K562 (cell line): Measurements from ENCODE around the gene CNOT4. TPM values are rescaled to one million over a fixed set of nuclear protein-coding genes. Genes with fewer than 3 reads are reported as not detected.
A peak's percentile ranks its signal among the peaks of the same experiment; 100 is the strongest.

Experiments
- BCOR ChIP-seq: fragments of 450-650 bp; IDR thresholded peaks from 2 replicates; pipeline ENCODE4 v1.6.1; 2016
- CBX3 ChIP-seq, 2 experiments: IDR thresholded peaks; 1 replicate in 1 of 2; 2 replicates in 1 of 2; pipeline ENCODE4 v1.6.1; 2012; ENCODE audit warnings: inconsistent platforms in 2 of 2, low read length in 2 of 2, borderline replicate concordance in 1 of 2, control low read depth in 1 of 2
- EZH2 ChIP-seq: IDR thresholded peaks from 2 replicates; pipeline ENCODE4 v1.6.1; 2012; ENCODE audit warnings: low read depth, mild to moderate bottlenecking, inconsistent platforms, low read length, borderline replicate concordance
- LARP7 ChIP-seq: fragments of 450-650 bp; IDR thresholded peaks from 2 replicates; pipeline ENCODE4 v1.6.1; 2016
- PHTF2 ChIP-seq: fragments of 250-450 bp; sonication (Bioruptor Pico); IDR thresholded peaks from 2 replicates; pipeline ENCODE4 v1.5.0; 2021; ENCODE audit warnings: mild to moderate bottlenecking
- PTTG1 ChIP-seq: fragments of 450-650 bp; IDR thresholded peaks from 2 replicates; pipeline ENCODE4 v1.6.1; 2016; ENCODE audit warnings: low read depth, mild to moderate bottlenecking, missing genetic modification characterization, missing compliant biosample characterization
- SMAD2 ChIP-seq: fragments of 150-350 bp; IDR thresholded peaks from 2 replicates; pipeline ENCODE4 v1.6.1; 2014; ENCODE audit warnings: low read depth, mild to moderate bottlenecking, low read length
- SMARCB1 ChIP-seq: IDR thresholded peaks from 2 replicates; pipeline ENCODE4 v1.6.1; 2011; ENCODE audit warnings: improper control_type of control experiment, low read depth; ENCODE audit not compliant: insufficient read length
- TCF3 ChIP-seq: sonication (generic); formaldehyde crosslinking; IDR thresholded peaks from 2 replicates; pipeline ENCODE4 v1.4.0; 2020; ENCODE audit warnings: mild to moderate bottlenecking, missing genetic modification reagents
- polyA plus RNA-seq, 8 experiments: library from polyadenylated mRNA; depleted of rRNA in 4 of 8; stranded (reverse) in 5 of 8; unstranded in 3 of 8; fragments of >200 nt; fragmentation: Nextera tagmentation in 2 of 8; fragmentation: Illumina TruSeq in 1 of 8; extraction: Ambion mirVana in 2 of 8; extraction: Trizol in 1 of 8; gene quantifications; 2 replicates each; pipeline versions ENCODE4 v1.2.1 to v1.2.3, GENCODE V29; 2011 to 2014; ENCODE audit warnings: inconsistent platforms in 1 of 8, missing spikeins in 1 of 8
- total RNA-seq, 7 experiments: library from RNA; depleted of rRNA in 6 of 7; stranded (reverse); fragments of >200 nt in 6 of 7; fragmentation: Illumina TruSeq in 2 of 7; extraction: Trizol in 2 of 7; gene quantifications; 2 replicates each; pipeline versions ENCODE4 v1.2.1 to v1.2.3, GENCODE V29; 2011 to 2021; ENCODE audit warnings: low replicate concordance in 1 of 7
- TF ChIP-seq, protein P1 (sequence below), 2 experiments: fragments of 450-650 bp in 1 of 2; sonication (generic) in 1 of 2; formaldehyde crosslinking in 1 of 2; IDR thresholded peaks; 2 replicates each; pipeline versions ENCODE4 v1.7.1 to v1.9.0; 2016 to 2022; ENCODE audit warnings: inconsistent platforms in 1 of 2, mild to moderate bottlenecking in 1 of 2, missing genetic modification reagents in 1 of 2
- TF ChIP-seq, protein P2 (sequence below): fragments of 250-450 bp; sonication (Bioruptor Pico); IDR thresholded peaks from 2 replicates; pipeline ENCODE4 v1.5.0; 2022; ENCODE audit warnings: mild to moderate bottlenecking

The CNOT4 gene
- total and polyA plus RNA-seq, 9 of the 15 experiments (the other 6 are each of a cell fraction or from before 2014, with no cell fraction given), result 8.6 to 24.1 (median 15.4) TPM

DNA sequence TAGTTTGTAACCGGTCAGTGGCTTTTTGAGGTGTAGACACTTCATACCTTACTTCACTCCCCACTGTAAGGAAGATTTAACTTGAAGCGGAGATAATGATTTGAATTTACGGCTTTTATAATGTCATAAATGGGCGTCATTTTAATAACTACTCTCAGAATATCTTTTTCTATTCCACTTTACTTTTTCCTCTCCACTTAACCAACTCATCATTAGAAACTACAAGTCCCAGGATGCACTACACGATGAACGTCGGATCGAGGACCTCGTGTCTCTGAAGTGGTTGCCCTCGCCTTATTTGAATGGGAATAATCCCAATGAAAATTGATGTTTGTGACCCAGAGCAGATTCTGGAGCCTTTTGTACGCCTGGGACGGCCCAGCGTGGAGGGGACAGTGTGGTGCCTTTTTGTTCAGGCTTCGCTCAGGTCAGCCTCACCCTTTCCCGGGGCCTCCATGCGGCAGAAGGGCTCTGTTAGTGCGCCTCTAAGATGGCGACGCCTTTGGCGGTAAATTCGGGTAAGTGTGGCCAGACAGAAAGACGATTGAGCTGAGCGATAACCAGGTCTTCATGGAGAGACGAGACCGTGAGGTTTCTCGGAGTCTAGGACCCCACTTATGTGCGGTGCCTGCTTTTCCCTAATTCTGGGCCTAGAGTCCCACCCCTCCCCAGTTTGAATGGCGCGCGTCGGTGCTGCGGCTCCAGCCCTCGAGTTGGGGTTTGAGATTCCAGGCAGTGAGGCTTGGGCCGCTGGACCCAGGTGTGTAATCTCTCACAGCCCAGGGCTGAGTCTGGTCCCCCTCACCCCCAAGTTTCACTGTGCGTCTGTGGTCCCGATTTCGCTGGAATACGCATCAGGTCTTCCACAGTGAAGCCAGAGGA is 47.8 kb upstream of the CNOT4 start, which contains the start of gene NUP205 (continued):
- TF ChIP-seq PTTG1 (tag), result no peak
- TF ChIP-seq, protein P1, sequence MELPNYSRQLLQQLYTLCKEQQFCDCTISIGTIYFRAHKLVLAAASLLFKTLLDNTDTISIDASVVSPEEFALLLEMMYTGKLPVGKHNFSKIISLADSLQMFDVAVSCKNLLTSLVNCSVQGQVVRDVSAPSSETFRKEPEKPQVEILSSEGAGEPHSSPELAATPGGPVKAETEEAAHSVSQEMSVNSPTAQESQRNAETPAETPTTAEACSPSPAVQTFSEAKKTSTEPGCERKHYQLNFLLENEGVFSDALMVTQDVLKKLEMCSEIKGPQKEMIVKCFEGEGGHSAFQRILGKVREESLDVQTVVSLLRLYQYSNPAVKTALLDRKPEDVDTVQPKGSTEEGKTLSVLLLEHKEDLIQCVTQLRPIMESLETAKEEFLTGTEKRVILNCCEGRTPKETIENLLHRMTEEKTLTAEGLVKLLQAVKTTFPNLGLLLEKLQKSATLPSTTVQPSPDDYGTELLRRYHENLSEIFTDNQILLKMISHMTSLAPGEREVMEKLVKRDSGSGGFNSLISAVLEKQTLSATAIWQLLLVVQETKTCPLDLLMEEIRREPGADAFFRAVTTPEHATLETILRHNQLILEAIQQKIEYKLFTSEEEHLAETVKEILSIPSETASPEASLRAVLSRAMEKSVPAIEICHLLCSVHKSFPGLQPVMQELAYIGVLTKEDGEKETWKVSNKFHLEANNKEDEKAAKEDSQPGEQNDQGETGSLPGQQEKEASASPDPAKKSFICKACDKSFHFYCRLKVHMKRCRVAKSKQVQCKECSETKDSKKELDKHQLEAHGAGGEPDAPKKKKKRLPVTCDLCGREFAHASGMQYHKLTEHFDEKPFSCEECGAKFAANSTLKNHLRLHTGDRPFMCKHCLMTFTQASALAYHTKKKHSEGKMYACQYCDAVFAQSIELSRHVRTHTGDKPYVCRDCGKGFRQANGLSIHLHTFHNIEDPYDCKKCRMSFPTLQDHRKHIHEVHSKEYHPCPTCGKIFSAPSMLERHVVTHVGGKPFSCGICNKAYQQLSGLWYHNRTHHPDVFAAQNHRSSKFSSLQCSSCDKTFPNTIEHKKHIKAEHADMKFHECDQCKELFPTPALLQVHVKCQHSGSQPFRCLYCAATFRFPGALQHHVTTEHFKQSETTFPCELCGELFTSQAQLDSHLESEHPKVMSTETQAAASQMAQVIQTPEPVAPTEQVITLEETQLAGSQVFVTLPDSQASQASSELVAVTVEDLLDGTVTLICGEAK (IDR thresholded peaks at IDR 0.05), result peak; percentile 8; the same call in 1 of the 2 replicates
- TF ChIP-seq, protein P1 (CRISPR knock-in tag; IDR thresholded peaks at IDR 0.05), result no peak; the same call in 1 of the 2 replicates
- TF ChIP-seq EZH2, result no peak
- TF ChIP-seq BCOR, result no peak
- TF ChIP-seq SMARCB1, result no peak
- TF ChIP-seq PHTF2 (CRISPR knock-in tag), result 0 out of 2 replicates have a peak, but pooled peaks have one; percentile 51
- no peak for TF ChIP-seq LARP7
- TF ChIP-seq TCF3 (CRISPR knock-in tag), result no peak
- no peak for TF ChIP-seq SMAD2
- peak in 1 of 2 experiments; percentile 96; a peak in 2 of 3 replicates for TF ChIP-seq CBX3 (IDR thresholded peaks at IDR 0.05; ENCODE audit: borderline replicate concordance in 1 of 2, low read length in 2 of 2)
- TF ChIP-seq, protein P2, sequence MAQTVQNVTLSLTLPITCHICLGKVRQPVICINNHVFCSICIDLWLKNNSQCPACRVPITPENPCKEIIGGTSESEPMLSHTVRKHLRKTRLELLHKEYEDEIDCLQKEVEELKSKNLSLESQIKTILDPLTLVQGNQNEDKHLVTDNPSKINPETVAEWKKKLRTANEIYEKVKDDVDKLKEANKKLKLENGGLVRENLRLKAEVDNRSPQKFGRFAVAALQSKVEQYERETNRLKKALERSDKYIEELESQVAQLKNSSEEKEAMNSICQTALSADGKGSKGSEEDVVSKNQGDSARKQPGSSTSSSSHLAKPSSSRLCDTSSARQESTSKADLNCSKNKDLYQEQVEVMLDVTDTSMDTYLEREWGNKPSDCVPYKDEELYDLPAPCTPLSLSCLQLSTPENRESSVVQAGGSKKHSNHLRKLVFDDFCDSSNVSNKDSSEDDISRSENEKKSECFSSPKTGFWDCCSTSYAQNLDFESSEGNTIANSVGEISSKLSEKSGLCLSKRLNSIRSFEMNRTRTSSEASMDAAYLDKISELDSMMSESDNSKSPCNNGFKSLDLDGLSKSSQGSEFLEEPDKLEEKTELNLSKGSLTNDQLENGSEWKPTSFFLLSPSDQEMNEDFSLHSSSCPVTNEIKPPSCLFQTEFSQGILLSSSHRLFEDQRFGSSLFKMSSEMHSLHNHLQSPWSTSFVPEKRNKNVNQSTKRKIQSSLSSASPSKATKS, result 0 out of 2 replicates have a peak, but pooled peaks have one; percentile 79
